Nephron progenitor cell (in vitro differentiated cells): ENCODE results near the gene C1orf174.

ENCODE experiments used
- DNase-seq: peaks from one replicate; pipeline ENCODE4 v3.0.0; 2021
- H3K27ac Mint-ChIP-seq: 2 replicates; pipeline ENCODE4 v1.8.0; 2021; ENCODE audit warnings: mild to moderate bottlenecking, moderate library complexity, mixed read lengths
- H3K27me3 Mint-ChIP-seq: 2 replicates; pipeline ENCODE4 v1.8.0; 2021; ENCODE audit warnings: mild to moderate bottlenecking, low read depth, mixed read lengths; ENCODE audit not compliant: poor library complexity
- H3K36me3 Mint-ChIP-seq: 2 replicates; pipeline ENCODE4 v1.8.0; 2021; ENCODE audit warnings: low read depth, mixed read lengths
- H3K4me1 Mint-ChIP-seq: 2 replicates; pipeline ENCODE4 v1.8.0; 2021; ENCODE audit warnings: mixed read lengths
- H3K4me3 Mint-ChIP-seq: 2 replicates; pipeline ENCODE4 v1.8.0; 2021; ENCODE audit warnings: mild to moderate bottlenecking, moderate library complexity, mixed read lengths
- H3K9me3 Mint-ChIP-seq: 2 replicates; pipeline ENCODE4 v1.8.0; 2021; ENCODE audit warnings: mild to moderate bottlenecking, moderate library complexity, mixed read lengths
- CTCF ChIP-seq: fragments of 200-600 bp; sonication (generic); IDR thresholded peaks from 2 replicates; pipeline ENCODE4 v1.5.0; 2021; ENCODE audit warnings: antibody characterized with exemption

Gene C1orf174

GRCh38 chr1:3902111-3902511, 2.0 kb upstream of the C1orf174 start:
- Mint-ChIP-seq H3K27ac (no peak overlapping the region), H3K4me3 (no peak overlapping the region), H3K27me3 (peaks cover 4% of the 10 kb centered on the region), H3K9me3 (peaks cover 19% of the 10 kb centered on the region), H3K36me3 (peaks cover 24% of the 10 kb centered on the region), H3K4me1 (peaks cover 44% of the 10 kb centered on the region)
- no peak for TF ChIP-seq CTCF
- no peak for DNase-seq

GRCh38 chr1:3900969-3901529, 977 bp upstream of the C1orf174 start:
- H3K4me3 Mint-ChIP-seq: peak overlapping the region; percentile 90
- H3K27ac Mint-ChIP-seq: peak overlapping the region; percentile 99
- peaks cover 35% of the 10 kb centered on the region for H3K36me3 Mint-ChIP-seq
- peaks cover 2% of the 10 kb centered on the region for H3K27me3 Mint-ChIP-seq
- H3K9me3 Mint-ChIP-seq: peaks cover 25% of the 10 kb centered on the region
- DNase-seq: peak; percentile 95
- H3K4me1 Mint-ChIP-seq: peaks cover 39% of the 10 kb centered on the region
- TF ChIP-seq CTCF: no peak

DNA sequence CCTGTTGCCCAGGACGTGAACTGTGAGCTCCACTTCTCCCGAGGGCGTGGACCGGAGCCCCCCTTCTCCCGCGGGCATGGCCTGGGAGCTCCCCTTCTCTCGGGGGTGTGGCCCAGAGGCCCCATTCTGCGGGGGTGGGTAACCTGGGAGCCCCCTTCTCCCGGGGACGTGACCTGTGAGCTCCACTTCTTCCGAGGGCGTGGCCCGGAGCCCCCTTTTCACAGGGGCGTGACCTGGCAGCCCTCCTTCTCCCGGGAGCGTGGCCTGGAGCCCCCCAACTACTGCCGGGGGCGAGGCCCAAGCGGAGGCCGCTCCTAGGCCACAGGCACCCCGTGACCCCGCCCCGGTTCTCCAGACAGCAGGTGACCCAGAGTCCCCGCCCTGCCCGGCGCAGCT, 320 bp downstream of the C1orf174 start:
- no peak for DNase-seq
- no peak for TF ChIP-seq CTCF
- H3K4me3 Mint-ChIP-seq: peak overlapping the region; percentile 90
- peaks cover 25% of the 10 kb centered on the region for H3K9me3 Mint-ChIP-seq
- H3K36me3 Mint-ChIP-seq: peaks cover 46% of the 10 kb centered on the region
- no peaks in the 10 kb centered on the region for H3K27me3 Mint-ChIP-seq
- H3K27ac Mint-ChIP-seq: peak overlapping the region; percentile 99
- peaks cover 32% of the 10 kb centered on the region for H3K4me1 Mint-ChIP-seq

GRCh38 chr1:3898994-3899753, 898 bp downstream of the C1orf174 start:
- DNase-seq: no peak
- peaks cover 46% of the 10 kb centered on the region for H3K36me3 Mint-ChIP-seq
- H3K9me3 Mint-ChIP-seq: peaks cover 25% of the 10 kb centered on the region
- peak overlapping the region; percentile 54 for H3K27ac Mint-ChIP-seq
- H3K4me3 Mint-ChIP-seq: peak overlapping the region; percentile 90
- TF ChIP-seq CTCF: no peak
- H3K4me1 Mint-ChIP-seq: peaks cover 27% of the 10 kb centered on the region
- no peaks in the 10 kb centered on the region for H3K27me3 Mint-ChIP-seq

DNA sequence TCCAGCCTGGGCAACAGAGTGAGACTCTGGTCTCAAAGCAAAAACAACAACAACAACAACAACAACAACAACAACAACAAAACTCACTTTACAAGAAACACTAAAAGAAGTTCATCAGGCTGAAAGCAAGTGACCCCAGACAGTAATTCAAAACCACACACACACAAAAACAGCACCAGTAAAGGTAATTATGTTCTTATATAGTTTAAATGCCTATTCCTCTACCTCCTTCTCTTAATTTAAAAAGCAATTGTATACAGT, 1.7 kb downstream of the C1orf174 start:
- Mint-ChIP-seq H3K27ac (peak overlapping the region; percentile 83), H3K9me3 (peaks cover 25% of the 10 kb centered on the region), H3K36me3 (peaks cover 50% of the 10 kb centered on the region), H3K4me3 (peak overlapping the region; percentile 90), H3K4me1 (peaks cover 19% of the 10 kb centered on the region), H3K27me3 (no peaks in the 10 kb centered on the region)
- DNase-seq: no peak
- no peak for TF ChIP-seq CTCF
